22Rv1 (cell line): Measurements from ENCODE around the gene ARHGAP6.

ENCODE experiments used
- H3K27ac ChIP-seq: fragments of 450-650 bp; 2 replicates; pipeline ENCODE4 v1.5.1; 2017
- CTCF ChIP-seq: fragments of 450-650 bp; IDR thresholded peaks from 2 replicates; pipeline ENCODE4 v1.5.1; 2017; ENCODE audit warnings: mild to moderate bottlenecking
- ZFX ChIP-seq: fragments of 450-650 bp; IDR thresholded peaks from 2 replicates; pipeline ENCODE4 v1.6.1; 2017; ENCODE audit warnings: antibody characterized with exemption, borderline replicate concordance

Gene ARHGAP6

GRCh38 chrX:11688201-11688600, 22.5 kb upstream of the ARHGAP6 start:
- H3K27ac ChIP-seq: no peak overlapping the region
- TF ChIP-seq CTCF (no peak), ZFX (no peak)

GRCh38 chrX:11687157-11687556, 21.4 kb upstream of the ARHGAP6 start:
- no peak overlapping the region for H3K27ac ChIP-seq
- no peak for TF ChIP-seq CTCF
- no peak for TF ChIP-seq ZFX

GRCh38 chrX:11683057-11683456, 17.3 kb upstream of the ARHGAP6 start:
- TF ChIP-seq CTCF (no peak), ZFX (no peak)
- H3K27ac ChIP-seq: no peak overlapping the region

GRCh38 chrX:11678158-11678557, 12.4 kb upstream of the ARHGAP6 start:
- TF ChIP-seq ZFX: no peak
- TF ChIP-seq CTCF: peak; percentile 51

GRCh38 chrX:11672213-11672612, 6.5 kb upstream of the ARHGAP6 start:
- no peak overlapping the region for H3K27ac ChIP-seq

More at GRCh38 chrX:11678158-11678557, 12.4 kb upstream of the ARHGAP6 start:
- no peak overlapping the region for H3K27ac ChIP-seq

GRCh38 chrX:11670316-11670715, 4.6 kb upstream of the ARHGAP6 start:
- TF ChIP-seq ZFX: no peak
- no peak for TF ChIP-seq CTCF
- no peak overlapping the region for H3K27ac ChIP-seq

More at GRCh38 chrX:11672213-11672612, 6.5 kb upstream of the ARHGAP6 start:
- no peak for TF ChIP-seq ZFX
- no peak for TF ChIP-seq CTCF

- TF ChIP-seq ZFX (no peak), CTCF (no peak)
Observed at GRCh38 chrX:11666952-11667685, 1.4 kb upstream of the ARHGAP6 start.

More at GRCh38 chrX:11666952-11667685, 1.4 kb upstream of the ARHGAP6 start:
- no peak overlapping the region for H3K27ac ChIP-seq
